RCC 7860 (cell line): ENCODE measurements around the gene FSTL4.

Experiments used
- DNase-seq: peaks from one replicate; pipeline ENCODE4 v3.0.0-alpha.2; 2015; ENCODE audit warnings: low spot score
- FAIRE-seq: peaks from 2 replicates; lab custom pipeline; 2012; peaks lifted over from hg19 to GRCh38; lab: Jason Lieb, UNC

FSTL4 gene

DNA sequence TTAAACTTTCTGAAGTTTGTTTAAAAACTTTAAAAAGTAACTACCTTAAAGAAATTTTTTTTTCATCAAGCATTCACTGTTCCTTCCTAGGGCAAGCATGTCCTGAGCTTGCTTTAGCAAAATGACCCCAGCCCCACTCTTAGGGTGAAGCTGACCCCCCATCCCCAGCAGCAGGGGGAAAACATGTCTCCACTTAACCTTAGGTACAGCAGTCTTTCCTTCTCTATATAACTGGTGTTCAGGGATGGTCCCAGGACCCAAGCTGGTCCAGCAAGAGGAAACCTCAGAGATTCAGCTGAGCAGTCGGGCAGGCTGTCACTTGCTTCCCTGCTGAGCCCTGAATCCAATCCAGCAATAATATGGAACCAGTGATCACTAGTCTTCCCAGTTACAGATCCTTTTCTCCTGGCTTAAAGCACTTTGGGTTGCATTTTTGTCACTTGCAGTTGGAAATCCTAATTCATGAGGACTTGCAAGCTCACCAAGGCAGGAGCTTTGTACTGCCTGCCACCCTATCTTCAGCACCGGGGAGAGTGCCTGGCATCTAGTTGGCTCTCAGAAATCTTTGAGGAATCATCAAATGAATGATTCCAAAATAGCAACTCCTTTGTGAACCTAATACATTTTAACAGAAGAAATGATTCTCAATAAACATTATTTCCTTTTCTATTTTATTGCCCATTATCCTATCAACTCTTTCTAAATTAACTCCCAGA, 91.2 kb downstream of the FSTL4 start:
- DNase-seq (no peak), FAIRE-seq (no peak)

DNA sequence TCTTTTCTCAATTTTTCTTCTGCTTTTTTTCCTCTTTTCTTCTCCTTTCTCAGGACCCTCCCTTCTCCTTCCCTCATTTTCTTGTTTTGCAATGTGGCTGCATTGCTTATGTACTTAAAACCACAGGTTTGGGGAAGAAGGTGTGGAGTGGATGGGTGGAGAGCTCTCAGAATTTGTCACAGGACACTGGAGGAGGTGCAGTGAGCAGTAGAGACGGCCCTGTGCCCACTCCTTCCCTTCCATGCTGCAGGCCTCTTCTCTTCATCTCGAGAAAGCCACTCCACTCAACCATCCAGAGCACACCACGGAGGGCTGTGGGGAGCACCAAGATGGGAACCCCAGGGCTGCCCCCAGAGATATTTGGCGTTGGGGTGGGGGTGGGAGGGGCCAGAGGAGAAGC, 92.3 kb downstream of the FSTL4 start:
- no peak for DNase-seq
- FAIRE-seq: no peak

DNA sequence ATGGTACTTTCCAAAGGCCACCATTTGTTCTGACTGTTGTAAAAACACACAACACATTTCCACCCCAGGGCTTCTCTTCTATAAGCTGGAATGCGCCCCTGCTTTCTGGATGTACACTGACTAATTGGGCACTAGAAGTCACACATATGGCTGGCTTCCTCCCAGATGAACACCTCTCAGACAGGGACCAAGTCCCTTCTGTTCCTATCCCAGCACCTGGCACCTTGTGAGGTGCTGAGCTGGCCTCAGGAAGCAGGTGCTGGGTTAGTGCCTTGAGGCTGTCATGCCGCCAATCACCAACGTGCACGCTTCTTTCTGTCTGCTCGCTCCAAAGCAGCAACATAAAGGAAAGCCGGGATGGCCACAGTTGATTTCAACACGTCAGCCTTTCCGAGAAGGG, 93.2 kb downstream of the FSTL4 start:
- no peak for FAIRE-seq
- no peak for DNase-seq

DNA sequence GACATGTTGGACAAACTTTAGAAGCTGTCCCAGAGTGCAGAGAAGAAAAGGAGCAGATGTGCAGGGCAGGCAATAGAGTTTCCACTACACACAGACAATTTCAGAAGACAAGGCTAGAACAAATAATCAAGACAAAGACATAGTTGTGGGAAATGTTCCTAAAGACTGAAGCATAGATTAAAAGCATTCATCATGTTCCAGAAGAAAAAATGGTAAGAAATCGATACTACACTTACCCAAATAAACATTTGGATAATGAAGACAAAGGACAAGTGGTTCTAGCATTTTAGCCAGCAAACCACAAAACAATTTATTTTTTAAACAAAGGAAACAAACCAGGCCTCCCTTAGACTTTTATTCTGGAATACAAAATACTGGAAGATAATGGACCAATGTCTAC, 97.9 kb downstream of the FSTL4 start:
- no peak for DNase-seq
- FAIRE-seq: no peak

DNA sequence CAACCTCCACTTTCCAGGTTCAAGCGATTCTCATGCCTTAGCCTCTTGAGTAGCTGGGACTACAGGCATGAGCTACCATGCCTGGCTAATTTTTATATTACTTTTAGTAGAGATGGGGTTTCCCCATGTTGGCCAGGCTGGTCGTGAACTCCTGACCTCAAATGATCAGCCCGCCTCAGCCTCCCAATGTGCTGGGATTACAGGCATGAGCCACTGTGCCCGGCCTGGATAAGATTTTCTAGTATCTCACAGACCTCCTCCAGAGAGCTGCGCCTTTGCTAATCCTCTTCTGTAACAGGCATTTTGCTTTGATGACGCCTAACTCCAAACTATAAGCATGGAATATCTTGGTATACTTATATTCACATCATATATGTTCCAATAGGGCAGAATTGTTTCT, 99.4 kb downstream of the FSTL4 start:
- DNase-seq: no peak
- no peak for FAIRE-seq

DNA sequence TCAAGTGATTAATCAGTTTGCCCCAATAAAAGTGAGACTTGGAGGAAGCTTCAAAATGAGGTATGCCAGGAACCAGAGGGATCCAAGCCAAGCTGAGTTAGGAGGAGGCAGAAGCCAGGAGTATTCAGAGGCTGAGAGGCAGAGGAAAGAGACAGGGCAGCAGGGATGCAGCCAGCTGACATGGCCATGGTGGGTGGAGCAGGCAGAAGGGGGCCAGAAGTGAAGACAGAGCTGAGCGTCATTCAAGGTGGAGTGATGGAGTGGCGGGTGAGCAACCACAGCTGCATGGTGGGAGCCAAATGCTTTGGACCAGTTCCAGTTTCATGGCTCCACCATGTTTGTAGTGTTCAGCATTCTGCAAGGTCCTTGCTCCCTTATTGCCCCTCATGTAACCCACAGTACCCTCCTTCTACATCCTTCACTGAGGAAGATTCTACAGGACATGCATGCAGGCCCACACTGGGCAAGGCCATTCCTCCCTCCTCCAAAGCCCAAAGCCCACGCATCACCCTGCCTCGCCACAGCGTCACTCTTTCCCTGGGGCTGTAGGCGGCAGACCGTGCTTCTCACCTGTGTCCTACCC, 100.6 kb downstream of the FSTL4 start:
- FAIRE-seq: no peak

DNA sequence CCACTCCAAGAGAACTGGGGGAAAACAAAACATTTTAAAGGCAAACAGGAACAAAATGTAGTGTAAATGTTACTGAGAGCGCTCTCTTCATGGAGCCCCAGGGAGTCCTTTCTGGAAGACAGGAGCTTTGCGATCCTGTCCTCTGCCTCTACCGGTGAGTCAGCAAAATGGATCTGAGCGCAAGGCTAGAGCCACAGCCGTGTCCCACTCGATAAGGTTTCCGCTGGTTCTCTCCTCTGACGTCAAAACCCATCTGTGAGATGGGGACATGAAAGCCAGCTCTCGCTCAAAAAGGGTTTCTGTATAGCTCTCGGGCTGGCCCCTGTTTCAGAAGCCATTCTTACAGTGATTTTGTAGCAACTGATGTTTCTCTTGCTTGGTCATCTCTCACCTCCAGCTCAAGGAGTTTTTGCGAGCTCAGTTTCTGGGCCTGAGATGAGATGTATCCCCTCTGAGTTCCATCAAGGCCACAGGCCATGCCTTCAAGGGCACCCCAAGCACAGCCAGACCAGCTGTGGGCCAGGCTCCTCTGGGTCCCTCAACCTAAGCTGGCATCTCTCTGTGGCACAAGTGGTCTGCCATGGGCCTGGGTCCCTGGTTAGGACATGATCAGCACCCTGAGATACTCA, 101.6 kb downstream of the FSTL4 start:
- no peak for DNase-seq
- no peak for FAIRE-seq

More for the DNA sequence above, 100.6 kb downstream of the FSTL4 start:
- DNase-seq: no peak

DNA sequence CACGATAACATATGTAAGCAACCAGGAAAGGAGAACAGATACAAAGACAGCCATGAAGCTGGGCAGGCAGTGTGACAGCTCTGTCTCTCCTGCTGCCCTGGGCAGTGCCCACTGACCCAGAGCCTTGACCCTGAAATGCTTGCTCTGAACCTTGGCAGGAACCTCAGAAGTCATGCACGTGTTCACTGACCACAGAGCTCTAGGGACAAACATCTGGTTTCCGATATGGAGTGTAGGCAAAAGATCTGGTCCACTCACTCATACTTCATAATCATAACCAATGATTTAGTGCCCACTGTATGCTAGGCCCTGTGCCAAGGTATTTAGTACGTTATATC, 102.6 kb downstream of the FSTL4 start:
- FAIRE-seq (no peak), DNase-seq (no peak)

DNA sequence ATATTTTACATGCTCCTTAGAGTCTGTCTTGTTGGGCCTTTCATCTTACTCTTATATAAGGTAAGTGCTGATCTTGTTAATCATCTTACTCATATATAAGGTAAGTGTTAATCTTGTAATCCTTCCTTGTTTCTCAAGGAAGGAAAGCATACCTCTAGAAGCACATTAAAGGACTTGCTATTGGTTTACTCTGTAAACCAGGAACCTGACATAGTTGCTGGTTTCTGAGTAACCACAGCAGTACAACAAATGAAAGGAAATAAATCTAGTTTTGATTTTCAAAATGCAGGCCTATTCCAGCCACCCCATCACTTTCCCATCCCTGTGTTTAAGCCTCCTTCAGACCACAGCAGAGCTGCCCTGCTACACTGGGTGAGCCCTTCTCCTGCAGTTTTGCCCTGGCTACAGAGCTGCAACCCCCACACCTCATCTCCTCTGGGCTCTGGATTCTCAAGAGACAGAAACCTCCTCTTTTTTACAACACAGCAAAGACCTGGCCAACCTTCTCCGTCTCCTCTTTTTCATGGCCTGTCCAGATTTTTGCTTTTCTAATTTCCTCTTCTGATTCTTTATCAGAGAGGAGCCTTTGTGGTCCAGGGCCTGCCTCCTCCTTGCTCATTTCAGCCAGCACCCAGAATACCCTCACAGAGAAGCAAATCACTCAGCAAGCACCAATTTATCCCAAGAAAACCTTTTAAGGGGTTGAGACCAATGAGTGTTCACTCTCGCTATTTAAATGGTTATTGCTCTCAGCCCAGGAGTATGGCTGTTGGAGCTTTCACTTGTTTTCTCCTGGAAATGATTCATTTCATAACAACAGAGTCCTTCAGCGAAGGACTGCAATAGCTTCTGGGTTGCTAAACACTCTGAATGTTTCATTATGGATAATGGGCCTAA, 103.2 kb downstream of the FSTL4 start:
- no peak for DNase-seq
- no peak for FAIRE-seq

DNA sequence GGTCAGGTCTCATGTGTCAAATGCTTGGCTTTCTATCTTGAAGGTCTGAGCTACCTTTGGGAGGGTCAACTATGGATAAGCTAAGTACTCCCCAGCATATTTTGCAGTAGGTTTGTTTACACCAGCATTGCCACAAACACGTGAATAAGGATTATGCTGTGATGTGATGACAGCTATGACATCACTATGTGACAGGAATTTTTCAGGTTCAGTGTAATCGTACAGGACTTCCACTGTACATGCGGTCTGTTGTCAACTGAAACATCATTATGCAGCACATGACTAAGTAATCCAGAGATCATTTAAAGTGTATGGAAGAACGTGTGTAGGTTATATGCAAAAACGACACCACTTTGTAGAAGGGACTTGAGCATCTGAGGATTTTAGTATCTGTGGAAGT, 104.0 kb downstream of the FSTL4 start:
- DNase-seq (no peak), FAIRE-seq (no peak)

DNA sequence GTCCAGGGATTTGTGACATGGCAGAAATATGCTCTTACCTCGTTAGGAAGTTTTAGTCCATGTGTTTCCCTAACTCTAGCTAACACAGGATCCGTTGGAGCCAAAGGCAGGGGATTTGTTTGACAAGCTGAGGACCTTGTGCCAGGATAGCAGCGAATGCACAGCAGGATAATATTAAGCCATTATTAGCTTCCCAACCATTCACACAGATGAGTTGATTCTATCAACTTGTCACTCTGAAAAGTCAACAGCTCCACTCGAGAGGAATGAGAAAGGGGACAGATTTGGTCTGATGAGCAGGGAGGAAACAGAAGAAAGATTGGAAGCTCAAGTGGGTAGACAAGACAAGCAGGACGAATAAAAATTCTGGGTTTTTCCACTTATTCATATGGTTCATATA, 106.2 kb downstream of the FSTL4 start:
- FAIRE-seq (no peak), DNase-seq (no peak)

DNA sequence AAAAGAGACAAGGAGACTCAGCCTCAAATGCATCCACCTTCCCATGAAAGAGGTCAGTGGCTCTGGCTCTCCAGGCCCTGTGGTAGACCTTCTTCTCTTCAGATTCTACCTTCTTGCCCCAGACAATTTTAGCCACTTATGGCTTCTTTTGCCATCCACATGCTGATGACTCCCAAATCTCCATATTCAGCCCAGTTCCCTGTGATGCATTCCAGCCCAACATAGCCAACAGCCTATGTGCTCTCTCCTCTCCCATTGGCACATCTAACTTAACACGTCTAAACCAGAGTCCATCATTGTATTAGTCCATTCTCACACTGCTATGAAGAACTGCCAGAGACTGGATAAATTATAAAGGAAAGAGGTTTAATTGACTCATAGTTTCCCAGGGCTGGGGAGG, 108.8 kb downstream of the FSTL4 start:
- FAIRE-seq: no peak

DNA sequence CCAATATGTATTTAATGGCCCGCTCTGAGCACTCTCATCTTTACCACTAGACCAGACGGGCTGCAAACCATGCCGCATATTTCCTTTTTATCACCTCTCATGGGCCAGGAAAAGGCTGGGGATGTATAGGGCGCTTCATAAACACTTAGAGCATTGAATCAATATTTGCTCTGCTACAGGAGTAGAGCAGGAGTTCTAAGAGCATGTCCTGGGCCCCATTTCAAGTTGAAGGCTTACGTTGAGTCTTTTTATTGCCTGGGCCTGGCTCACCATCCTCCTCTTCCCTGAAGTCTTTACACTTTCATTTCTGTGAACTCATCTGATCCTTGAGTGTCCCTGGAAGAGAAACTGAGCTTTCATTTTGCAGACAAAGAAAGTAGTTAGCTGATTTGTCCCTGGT, 112.4 kb downstream of the FSTL4 start:
- FAIRE-seq: no peak
- DNase-seq: no peak

More for the DNA sequence above, 108.8 kb downstream of the FSTL4 start:
- DNase-seq: no peak

DNA sequence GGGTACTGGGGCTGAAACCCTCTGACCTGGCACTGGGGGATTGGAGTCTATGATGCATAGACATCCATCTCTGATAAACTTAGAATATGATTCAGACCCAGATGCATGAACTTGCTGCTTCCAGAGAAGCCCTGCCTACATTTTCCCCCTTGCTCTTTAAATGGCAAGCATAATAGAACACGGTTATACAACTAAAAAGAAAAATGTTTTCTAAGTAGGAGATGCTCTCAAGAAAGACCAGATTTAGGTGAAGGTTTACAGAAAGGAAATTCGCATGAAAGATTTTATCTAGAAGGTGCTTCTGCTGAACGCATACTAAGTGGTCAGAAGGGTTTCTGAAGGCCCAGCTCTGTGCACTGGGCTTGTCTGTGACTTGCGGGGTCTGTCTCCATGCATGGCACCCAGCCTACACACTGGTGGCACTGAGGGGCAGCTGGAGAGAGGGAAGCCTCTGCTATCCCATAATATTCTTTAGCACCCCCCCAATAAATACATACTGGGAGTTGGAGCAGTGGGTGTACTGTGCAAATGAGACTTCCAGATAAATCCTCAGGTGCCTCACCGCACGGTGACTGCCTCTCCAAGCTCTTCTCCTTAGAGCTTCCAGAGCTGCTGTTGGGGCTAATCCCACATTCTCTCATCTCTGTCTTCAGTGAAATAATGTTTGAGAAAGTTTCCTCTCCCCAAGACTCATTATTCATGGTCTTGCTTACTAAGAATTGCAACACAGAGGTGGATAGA, 114.6 kb downstream of the FSTL4 start:
- DNase-seq: no peak
- FAIRE-seq: no peak

DNA sequence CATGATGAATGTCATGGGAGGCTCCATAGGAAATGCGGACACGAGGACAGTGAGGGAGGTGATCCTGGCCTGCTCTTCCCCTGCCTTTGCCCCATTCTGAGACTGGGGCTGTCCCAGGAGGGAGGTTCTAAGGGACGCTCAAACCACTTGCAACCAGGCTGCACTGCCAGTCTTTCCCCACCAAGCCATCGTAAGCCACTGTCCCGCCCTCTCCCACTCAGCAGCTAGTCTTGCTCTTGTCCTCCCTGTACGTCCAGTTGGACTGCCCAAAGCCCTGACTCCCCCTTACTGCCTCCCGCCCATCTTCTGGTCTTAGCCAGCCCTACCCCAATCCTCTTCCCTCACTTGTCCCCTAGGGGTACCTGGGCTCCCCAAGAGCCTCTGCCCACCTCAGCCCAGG, 115.7 kb downstream of the FSTL4 start:
- FAIRE-seq: no peak
- no peak for DNase-seq

DNA sequence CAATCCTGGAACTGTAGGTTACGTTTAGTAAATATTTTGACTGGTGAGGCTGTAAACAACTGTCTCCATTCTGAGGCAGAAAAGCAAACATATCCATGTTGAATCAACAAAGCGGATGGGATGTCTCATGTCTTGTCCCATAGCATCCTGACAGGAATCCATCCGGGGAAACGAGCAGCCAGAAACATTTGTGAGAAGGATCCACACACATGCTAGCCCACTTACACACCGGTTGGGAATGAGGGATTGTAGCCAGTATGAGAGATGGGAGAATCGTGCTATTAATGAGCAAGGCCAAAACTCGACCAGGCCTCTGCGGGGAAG, 117.5 kb downstream of the FSTL4 start:
- FAIRE-seq (no peak), DNase-seq (no peak)

DNA sequence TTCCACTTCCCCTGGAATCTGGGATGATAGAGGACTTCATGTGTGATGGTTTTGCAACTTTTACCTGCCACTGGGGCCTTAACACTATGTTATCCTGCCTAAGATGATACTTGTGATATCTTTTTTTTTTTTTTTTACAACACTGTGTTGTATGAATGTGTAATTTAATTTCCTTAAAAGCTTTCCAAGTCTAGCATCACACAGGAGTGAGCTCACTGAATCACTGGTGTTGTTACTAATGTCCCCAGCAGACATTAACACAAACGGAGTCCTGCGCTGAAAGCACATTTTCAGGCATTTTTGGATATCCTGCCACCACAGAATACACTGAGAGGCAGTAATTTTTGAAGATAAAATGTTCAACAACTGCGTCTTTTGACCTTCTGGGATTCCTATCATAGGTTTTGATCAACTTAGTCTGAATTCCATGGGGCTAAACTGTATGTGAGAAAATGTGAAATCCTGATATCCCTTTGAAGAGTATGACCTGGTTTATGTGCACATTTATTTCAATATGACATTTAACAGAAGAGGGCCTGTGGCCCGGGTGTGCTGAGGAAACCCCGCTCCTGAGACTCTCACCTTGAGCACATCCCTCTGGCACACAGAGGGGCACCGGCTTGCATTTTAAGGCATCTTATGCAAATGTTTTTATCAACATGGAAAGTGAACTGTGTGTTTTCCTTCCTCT, 118.0 kb downstream of the FSTL4 start:
- no peak for FAIRE-seq
- DNase-seq: no peak

DNA sequence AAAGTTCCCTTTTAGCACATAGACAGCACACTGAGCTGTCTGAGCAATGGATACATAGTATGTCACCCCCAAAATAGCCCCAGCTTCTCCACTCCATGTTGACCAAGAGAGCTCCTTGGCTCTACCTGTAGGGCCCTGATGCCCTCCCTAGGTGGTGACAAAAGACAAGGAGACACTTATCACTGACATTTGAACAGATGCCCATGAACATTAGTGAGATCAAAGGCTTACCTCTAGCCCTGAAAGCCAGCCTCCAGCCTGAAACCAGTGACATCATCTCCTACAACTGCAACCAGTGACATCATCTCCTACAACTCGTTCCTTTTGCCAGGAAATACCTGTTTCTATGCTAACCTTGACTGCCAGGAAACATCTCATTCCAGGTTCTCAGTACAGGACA, 122.7 kb downstream of the FSTL4 start:
- FAIRE-seq (no peak), DNase-seq (no peak)

DNA sequence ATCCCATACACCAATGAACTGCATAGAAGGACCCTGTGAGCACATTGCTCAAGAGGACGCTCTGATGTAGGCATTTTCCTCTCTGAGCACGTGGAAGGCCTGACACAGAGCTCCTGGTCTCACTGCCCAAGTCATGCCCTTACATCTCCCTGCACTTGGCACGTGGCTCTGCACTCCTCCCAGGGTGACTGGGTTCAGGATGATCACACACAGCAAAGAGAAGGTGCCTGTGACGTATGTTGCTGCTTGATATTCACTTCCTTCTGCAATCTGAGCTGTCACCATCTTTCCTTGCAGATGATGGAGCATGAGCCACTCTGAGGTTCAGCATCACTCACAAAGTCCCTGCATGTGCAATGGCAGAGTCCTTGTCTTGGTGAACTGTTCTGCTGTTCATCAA, 125.2 kb downstream of the FSTL4 start:
- no peak for FAIRE-seq

DNA sequence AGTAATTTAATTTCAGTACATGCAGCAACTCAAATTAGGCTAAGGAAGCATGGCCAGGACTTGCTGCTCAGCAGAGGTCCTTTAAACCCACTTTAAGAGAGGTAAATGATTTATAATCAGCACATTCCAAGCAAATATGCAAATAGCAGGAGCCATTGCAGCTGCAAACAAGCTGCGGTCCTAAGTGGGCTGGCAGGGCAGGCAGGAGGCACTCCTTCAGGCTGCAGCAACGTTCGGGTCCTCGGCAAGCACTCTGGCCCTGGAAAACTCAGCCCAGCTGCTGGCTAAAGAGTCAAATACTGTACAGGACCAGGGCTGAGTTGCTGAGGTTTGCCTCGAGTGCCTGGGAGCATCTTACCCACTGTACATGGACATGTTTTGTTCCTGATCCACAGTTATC, 126.9 kb downstream of the FSTL4 start:
- DNase-seq (no peak), FAIRE-seq (no peak)

More for the DNA sequence above, 125.2 kb downstream of the FSTL4 start:
- DNase-seq: no peak
